ENCODE results near the gene GRM4. TPM values are rescaled to one million over a fixed set of nuclear protein-coding genes. Genes with fewer than 3 reads are reported as not detected.

GRM4 gene
- total RNA-seq, 1 donor from 2014 or later, result not detected

DNA sequence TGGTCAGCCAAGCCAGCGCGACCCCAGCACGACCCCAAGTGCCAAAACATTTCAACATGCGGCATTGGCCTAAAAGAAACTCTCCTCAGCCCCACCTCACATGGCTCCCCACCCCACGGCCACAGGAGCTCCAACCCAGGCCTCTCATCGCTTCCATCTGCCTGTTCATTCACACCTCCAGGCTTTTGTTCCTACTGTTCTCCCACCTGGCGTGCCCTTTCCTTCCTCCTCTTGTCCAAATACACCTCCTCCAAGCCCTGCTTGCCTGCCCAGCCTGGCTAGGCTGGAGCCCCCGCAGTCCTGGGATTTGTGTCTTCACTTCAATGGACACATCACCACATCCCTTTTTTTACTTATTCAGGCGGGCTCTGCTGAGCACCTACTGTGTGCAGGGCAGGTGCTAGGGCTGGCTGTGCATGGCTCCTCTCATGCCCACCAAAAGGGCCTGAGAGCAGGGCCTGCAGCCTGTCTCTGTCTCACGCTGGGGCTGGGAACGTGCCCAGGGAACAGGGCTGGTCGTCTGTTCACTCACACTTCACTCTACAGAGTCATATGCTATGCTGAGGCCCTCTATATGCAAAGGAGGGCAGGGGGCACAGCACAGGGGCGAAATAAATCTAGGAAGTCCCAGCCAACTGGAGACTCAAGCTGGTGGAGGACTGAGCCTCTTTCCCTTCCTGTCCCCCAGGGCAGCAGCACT, 61.1 kb downstream of the GRM4 start:
- no peak overlapping the region for H3K4me3 ChIP-seq
- intact Hi-C loops (cut with DNase I), result no loop called here
- H3K4me1 ChIP-seq, result no peaks in the 10 kb centered on the region

DNA sequence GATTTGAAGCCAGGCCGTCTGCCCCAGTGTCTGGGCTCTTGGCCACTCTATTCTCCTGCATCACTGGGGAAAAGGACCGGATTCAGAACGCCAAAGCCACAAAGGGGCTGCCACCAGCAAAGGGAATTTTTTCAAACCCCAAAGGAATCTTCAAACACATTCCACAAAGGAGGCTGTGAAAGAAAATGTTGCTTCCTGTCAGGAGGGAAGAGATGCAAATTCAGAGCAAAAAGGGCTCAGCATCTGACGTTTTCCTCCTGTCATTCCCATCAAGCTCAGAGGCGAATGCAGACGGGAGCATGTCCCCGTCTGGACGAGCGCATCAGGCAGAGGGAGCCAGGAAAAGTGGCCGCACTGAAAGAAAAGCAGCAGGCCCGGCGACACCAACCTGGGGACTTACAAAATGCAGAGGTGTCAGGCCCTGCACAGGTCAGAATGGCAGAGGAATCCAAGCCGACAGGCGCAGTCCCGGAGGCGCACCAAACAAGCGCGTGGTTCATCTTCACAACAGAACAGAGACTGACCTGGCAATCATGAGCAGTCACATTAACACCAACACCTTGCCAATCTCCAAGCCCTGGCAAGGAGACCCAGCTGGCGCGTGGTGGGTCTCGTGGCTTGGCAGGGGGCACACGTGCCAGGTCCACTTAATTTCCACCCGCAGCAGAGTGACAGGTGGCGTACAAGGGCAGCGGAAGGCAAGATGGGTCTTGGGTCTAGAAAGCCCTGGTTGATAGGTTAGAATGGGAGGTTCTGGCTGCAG, 62.8 kb downstream of the GRM4 start:
- Histone ChIP-seq H3K27ac (no peak overlapping the region), H3K9me3 (no peaks in the 10 kb centered on the region), H3K4me3 (no peak overlapping the region), H3K27me3 (no peaks in the 10 kb centered on the region), H3K4me1 (no peaks in the 10 kb centered on the region), H3K36me3 (no peaks in the 10 kb centered on the region)
- intact Hi-C loops (cut with DNase I), result no loop called here
- DNase-seq (ENCODE audit: low spot score in 2 of 2), result no peak
- TF ChIP-seq, protein P1, sequence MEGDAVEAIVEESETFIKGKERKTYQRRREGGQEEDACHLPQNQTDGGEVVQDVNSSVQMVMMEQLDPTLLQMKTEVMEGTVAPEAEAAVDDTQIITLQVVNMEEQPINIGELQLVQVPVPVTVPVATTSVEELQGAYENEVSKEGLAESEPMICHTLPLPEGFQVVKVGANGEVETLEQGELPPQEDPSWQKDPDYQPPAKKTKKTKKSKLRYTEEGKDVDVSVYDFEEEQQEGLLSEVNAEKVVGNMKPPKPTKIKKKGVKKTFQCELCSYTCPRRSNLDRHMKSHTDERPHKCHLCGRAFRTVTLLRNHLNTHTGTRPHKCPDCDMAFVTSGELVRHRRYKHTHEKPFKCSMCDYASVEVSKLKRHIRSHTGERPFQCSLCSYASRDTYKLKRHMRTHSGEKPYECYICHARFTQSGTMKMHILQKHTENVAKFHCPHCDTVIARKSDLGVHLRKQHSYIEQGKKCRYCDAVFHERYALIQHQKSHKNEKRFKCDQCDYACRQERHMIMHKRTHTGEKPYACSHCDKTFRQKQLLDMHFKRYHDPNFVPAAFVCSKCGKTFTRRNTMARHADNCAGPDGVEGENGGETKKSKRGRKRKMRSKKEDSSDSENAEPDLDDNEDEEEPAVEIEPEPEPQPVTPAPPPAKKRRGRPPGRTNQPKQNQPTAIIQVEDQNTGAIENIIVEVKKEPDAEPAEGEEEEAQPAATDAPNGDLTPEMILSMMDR (IDR thresholded peaks at IDR 0.05), result no peak

More for the DNA sequence above, 61.1 kb downstream of the GRM4 start:
- Histone ChIP-seq H3K9me3 (no peaks in the 10 kb centered on the region), H3K27ac (no peak overlapping the region), H3K27me3 (no peaks in the 10 kb centered on the region), H3K36me3 (no peaks in the 10 kb centered on the region)
- no peak for DNase-seq (ENCODE audit: low spot score in 2 of 2)
- TF ChIP-seq, protein P1 (IDR thresholded peaks at IDR 0.05), result no peak

DNA sequence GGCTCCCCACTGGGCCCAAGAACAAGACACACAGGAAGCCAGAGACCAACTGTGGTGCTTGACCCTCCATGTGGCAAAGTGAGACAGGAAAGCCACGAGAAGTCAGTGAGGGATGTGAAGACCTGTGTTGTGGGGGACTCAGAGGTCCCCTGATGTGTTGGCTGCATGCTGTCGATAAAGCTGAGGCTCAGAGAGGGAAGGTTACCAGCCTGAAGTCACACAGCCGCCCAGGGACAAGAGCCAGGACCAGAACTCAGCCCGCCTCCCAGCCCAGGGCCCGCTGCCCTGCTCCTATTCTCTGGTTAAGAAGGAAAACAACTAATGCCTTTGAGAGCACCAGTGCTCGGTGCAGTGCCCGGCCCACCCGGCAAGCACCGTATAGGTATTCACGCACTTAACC, 63.5 kb downstream of the GRM4 start:
- H3K27me3 ChIP-seq, result no peaks in the 10 kb centered on the region
- TF ChIP-seq, protein P1 (IDR thresholded peaks at IDR 0.05), result no peak
- intact Hi-C loops (cut with DNase I), result no loop called here

DNA sequence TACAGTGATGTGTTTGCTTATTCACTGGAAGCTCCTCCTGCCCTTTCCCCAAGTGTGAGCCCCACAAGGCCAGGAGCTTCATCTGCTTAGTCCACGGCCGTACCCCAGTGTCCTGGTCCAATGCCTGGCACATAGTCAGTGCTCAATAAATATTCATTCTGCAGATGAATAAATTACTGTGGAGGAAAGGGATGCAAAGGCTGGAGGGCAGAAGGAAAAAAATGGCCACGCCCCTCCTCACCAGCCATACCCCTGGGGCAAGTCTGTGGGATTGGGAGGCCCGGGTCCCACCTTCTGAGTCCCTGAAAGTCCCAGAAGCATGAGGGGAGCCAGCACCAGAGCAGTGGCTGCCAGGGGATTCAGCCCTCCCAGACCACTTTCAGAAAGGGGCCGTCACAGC, 65.5 kb downstream of the GRM4 start:
- no peaks in the 10 kb centered on the region for H3K27me3 ChIP-seq
- no peak overlapping the region for H3K4me3 ChIP-seq
- no peaks in the 10 kb centered on the region for H3K36me3 ChIP-seq
- intact Hi-C loops (cut with DNase I), result no loop called here
- no peak for DNase-seq (ENCODE audit: low spot score in 2 of 2)
- H3K4me1 ChIP-seq, result no peaks in the 10 kb centered on the region
- TF ChIP-seq, protein P1 (IDR thresholded peaks at IDR 0.05), result no peak
- H3K27ac ChIP-seq, result no peak overlapping the region
- no peaks in the 10 kb centered on the region for H3K9me3 ChIP-seq

More for the DNA sequence above, 63.5 kb downstream of the GRM4 start:
- no peaks in the 10 kb centered on the region for H3K4me1 ChIP-seq
- H3K9me3 ChIP-seq, result no peaks in the 10 kb centered on the region
- no peak overlapping the region for H3K27ac ChIP-seq
- DNase-seq (ENCODE audit: low spot score in 2 of 2), result no peak
- H3K36me3 ChIP-seq, result no peaks in the 10 kb centered on the region
- H3K4me3 ChIP-seq, result no peak overlapping the region

DNA sequence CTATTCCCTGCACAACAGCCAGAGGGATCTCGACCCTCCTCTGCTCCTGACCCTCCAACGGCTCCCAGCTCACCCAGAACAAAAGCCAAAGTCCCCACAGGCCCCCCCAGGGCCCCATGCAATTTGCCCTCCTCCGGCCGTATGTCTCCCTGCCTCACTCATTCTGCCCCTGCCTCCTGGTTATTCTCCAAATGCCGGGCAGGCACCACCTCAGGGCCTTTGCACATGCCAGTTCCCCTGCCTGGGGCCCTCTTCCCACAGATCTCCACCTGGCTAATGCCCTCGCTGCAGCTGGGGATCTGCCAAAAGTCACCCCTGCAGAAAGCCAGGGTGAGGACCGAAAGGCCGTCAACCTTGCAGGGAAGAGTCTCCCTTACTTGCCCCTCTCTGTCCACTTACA, 66.0 kb downstream of the GRM4 start:
- Histone ChIP-seq H3K9me3 (no peaks in the 10 kb centered on the region), H3K27ac (no peak overlapping the region), H3K4me3 (no peak overlapping the region), H3K4me1 (no peaks in the 10 kb centered on the region), H3K36me3 (no peaks in the 10 kb centered on the region), H3K27me3 (no peaks in the 10 kb centered on the region)
- intact Hi-C loops (cut with DNase I), result no loop called here
- no peak for DNase-seq (ENCODE audit: low spot score in 2 of 2)
- TF ChIP-seq, protein P1 (IDR thresholded peaks at IDR 0.05), result no peak
